Neuronal stem cell (in vitro differentiated cells): ENCODE results near the gene TUBB6.

Source experiments
- DNase-seq: peaks from one replicate; pipeline ENCODE4 v3.0.0-alpha.2; 2013; ENCODE audit warnings: low spot score
- H2AFZ ChIP-seq: one replicate; pipeline ENCODE4 v1.6.1; 2013; ENCODE audit warnings: mild to moderate bottlenecking, low read length, inconsistent platforms
- H2AK5ac ChIP-seq: 2 replicates; pipeline ENCODE4 v1.6.1; 2013; ENCODE audit warnings: low read depth, mild to moderate bottlenecking, inconsistent platforms, low read length, moderate library complexity, mixed read lengths
- H2BK120ac ChIP-seq: 2 replicates; pipeline ENCODE4 v1.6.1; 2013; ENCODE audit warnings: low read depth, mild to moderate bottlenecking, inconsistent platforms, low read length, moderate library complexity, mixed read lengths
- H2BK12ac ChIP-seq: one replicate; pipeline ENCODE4 v1.6.1; 2013; ENCODE audit warnings: low read length, inconsistent platforms
- H2BK15ac ChIP-seq: 2 replicates; pipeline ENCODE4 v1.6.1; 2013; ENCODE audit warnings: mild to moderate bottlenecking, low read length, inconsistent platforms, mixed read lengths
- H2BK5ac ChIP-seq: one replicate; pipeline ENCODE4 v1.6.1; 2013; ENCODE audit warnings: inconsistent platforms, mild to moderate bottlenecking, low read length, moderate library complexity
- H3K14ac ChIP-seq: one replicate; pipeline ENCODE4 v1.6.1; 2013; ENCODE audit warnings: low read length, inconsistent platforms
- H3K18ac ChIP-seq: 2 replicates; pipeline ENCODE4 v1.6.1; 2013; ENCODE audit warnings: low read length, inconsistent platforms
- H3K23ac ChIP-seq: 2 replicates; pipeline ENCODE4 v1.6.1; 2013; ENCODE audit warnings: low read depth, mild to moderate bottlenecking, mixed read lengths, low read length, inconsistent platforms; ENCODE audit not compliant: poor library complexity
- H3K27ac ChIP-seq: replicated peaks from 3 replicates; pipeline ENCODE4 v1.5.1; 2013; ENCODE audit warnings: low read length, inconsistent platforms
- H3K27me3 ChIP-seq, 3 experiments: 2 replicates each; pipeline ENCODE4 v1.6.1; 2013; ENCODE audit warnings: low read length in 3 of 3, mild to moderate bottlenecking in 2 of 3, inconsistent platforms in 1 of 3, low read depth in 1 of 3, mixed read lengths in 1 of 3, moderate library complexity in 1 of 3; ENCODE audit not compliant: control insufficient read depth in 3 of 3, insufficient read depth in 3 of 3
- H3K36me3 ChIP-seq, 2 donors: replicated peaks in 1 of 2; 2 replicates each; pipeline ENCODE4 v1.6.1; 2013; ENCODE audit warnings: low read length in 2 of 2; ENCODE audit not compliant: control insufficient read depth in 2 of 2, insufficient read depth in 2 of 2
- H3K4ac ChIP-seq: 2 replicates; pipeline ENCODE4 v1.6.1; 2013; ENCODE audit warnings: inconsistent platforms, mild to moderate bottlenecking, low read length, moderate library complexity
- H3K4me1 ChIP-seq, 2 donors: 1 replicate in 1 of 2; 2 replicates in 1 of 2; pipeline ENCODE4 v1.6.1; 2013; ENCODE audit warnings: low read length in 2 of 2, low read depth in 1 of 2; ENCODE audit not compliant: control insufficient read depth in 2 of 2, insufficient read depth in 1 of 2
- H3K4me2 ChIP-seq: one replicate; pipeline ENCODE4 v1.6.1; 2013; ENCODE audit warnings: mild to moderate bottlenecking, low read length, inconsistent platforms; ENCODE audit not compliant: insufficient read depth, poor library complexity, severe bottlenecking
- H3K4me3 ChIP-seq, 2 donors: 2 replicates each; pipeline ENCODE4 v1.5.1; 2013; ENCODE audit warnings: low read length in 2 of 2, mild to moderate bottlenecking in 2 of 2, inconsistent platforms in 1 of 2, moderate library complexity in 1 of 2
- H3K79me1 ChIP-seq: one replicate; pipeline ENCODE4 v1.6.1; 2013; ENCODE audit warnings: low read depth, mild to moderate bottlenecking, inconsistent platforms, low read length, moderate library complexity
- H3K9ac ChIP-seq: one replicate; pipeline ENCODE4 v1.6.1; 2013; ENCODE audit warnings: mild to moderate bottlenecking, low read depth, low read length, inconsistent platforms; ENCODE audit not compliant: poor library complexity
- H3K9me3 ChIP-seq, 2 donors: replicated peaks in 1 of 2; 2 replicates each; pipeline versions ENCODE3 to v1.6.1; 2013; ENCODE audit warnings: low read length in 2 of 2, mild to moderate bottlenecking in 2 of 2, inconsistent platforms in 1 of 2, low read depth in 1 of 2, mixed read lengths in 1 of 2, moderate library complexity in 1 of 2; ENCODE audit not compliant: control insufficient read depth in 2 of 2, insufficient read depth in 1 of 2
- H4K8ac ChIP-seq: one replicate; pipeline ENCODE4 v1.6.1; 2013; ENCODE audit warnings: low read depth, mild to moderate bottlenecking, inconsistent platforms, low read length, moderate library complexity
- H4K91ac ChIP-seq: one replicate; pipeline ENCODE4 v1.6.1; 2013; ENCODE audit warnings: low read length, low read depth, mild to moderate bottlenecking, inconsistent platforms; ENCODE audit not compliant: poor library complexity
- WGBS, 2 donors: extraction: QIAGEN DNeasy Blood & Tissue Kit; methylation state at CpG; one replicate each; pipeline ENCODE4 v1.1.7; 2013; ENCODE audit warnings: missing lambda C conversion rate in 2 of 2, mixed read lengths in 1 of 2; ENCODE audit not compliant: insufficient read length in 2 of 2, insufficient replicate concordance in 1 of 2; ENCODE audit errors: extremely low coverage in 2 of 2; 5-methylcytosine and 5-hydroxymethylcytosine counted together

The TUBB6 gene

GRCh38 chr18:12318334-12318697 is 10.3 kb downstream of the TUBB6 start:
- Histone ChIP-seq H3K9me3 (no peaks in the 10 kb centered on the region), H2BK12ac (no peak overlapping the region), H2AK5ac (no peak overlapping the region), H3K27ac (no peak overlapping the region), H3K9ac (no peak overlapping the region), H2BK5ac (no peak overlapping the region), H4K91ac (no peak overlapping the region), H3K4ac (no peak overlapping the region), H2AFZ (no peak overlapping the region), H3K4me1 (no peaks in the 10 kb centered on the region), H2BK120ac (no peak overlapping the region), H3K14ac (no peak overlapping the region), H3K27me3 (no peaks in the 10 kb centered on the region), H3K79me1 (peaks cover 2% of the 10 kb centered on the region), H3K4me2 (no peak overlapping the region), H3K18ac (no peak overlapping the region), H3K36me3 (peaks cover 3 to 90% of the 10 kb centered on the region in 2 donors), H4K8ac (no peak overlapping the region), H3K4me3 (no peak overlapping the region), H2BK15ac (no peak overlapping the region), H3K23ac (no peak overlapping the region)
- no CpG with 5 or more reads among the region's 5 CpGs for whole genome bisulfite sequencing, 2 donors
- no peak for DNase-seq

GRCh38 chr18:12318857-12319256 is 10.8 kb downstream of the TUBB6 start:
- Histone ChIP-seq H3K4ac (no peak overlapping the region), H2BK120ac (no peak overlapping the region), H3K23ac (no peak overlapping the region)

GRCh38 chr18:12321333-12321732 is 13.3 kb downstream of the TUBB6 start:
- no CpG with 5 or more reads among the region's 4 CpGs for WGBS, 2 donors
- Histone ChIP-seq H2BK15ac (no peak overlapping the region), H3K4me3 (no peak overlapping the region), H2BK120ac (no peak overlapping the region), H3K79me1 (peaks cover 4% of the 10 kb centered on the region), H3K4me1 (no peaks in the 10 kb centered on the region), H2AFZ (no peak overlapping the region), H2BK12ac (no peak overlapping the region), H3K4ac (no peak overlapping the region), H2AK5ac (no peak overlapping the region), H4K91ac (peak overlapping the region; percentile 79), H3K27me3 (no peaks in the 10 kb centered on the region), H4K8ac (peak overlapping the region; percentile 48), H3K4me2 (no peak overlapping the region), H3K23ac (no peak overlapping the region), H3K36me3 (peaks cover 18 to 87% of the 10 kb centered on the region in 2 donors), H3K9ac (peak overlapping the region; percentile 30), H3K14ac (no peak overlapping the region), H3K9me3 (peaks cover 0 to 5% of the 10 kb centered on the region in 2 donors), H3K18ac (no peak overlapping the region), H2BK5ac (no peak overlapping the region), H3K27ac (no peak overlapping the region)
- no peak for DNase-seq

More at GRCh38 chr18:12318857-12319256, 10.8 kb downstream of the TUBB6 start:
- H3K9ac ChIP-seq, result no peak overlapping the region
- no peak overlapping the region for H4K91ac ChIP-seq
- H3K27me3 ChIP-seq, result no peaks in the 10 kb centered on the region
- DNase-seq, result no peak
- no peak overlapping the region for H2BK15ac ChIP-seq
- H3K18ac ChIP-seq, result no peak overlapping the region
- no CpG with 5 or more reads among the region's 5 CpGs for WGBS, 2 donors
- no peaks in the 10 kb centered on the region for H3K4me1 ChIP-seq
- no peak overlapping the region for H2AFZ ChIP-seq
- no peak overlapping the region for H2AK5ac ChIP-seq
- H3K27ac ChIP-seq, result no peak overlapping the region
- no peaks in the 10 kb centered on the region for H3K9me3 ChIP-seq
- peaks cover 2% of the 10 kb centered on the region for H3K79me1 ChIP-seq
- no peak overlapping the region for H3K4me3 ChIP-seq
- no peak overlapping the region for H2BK5ac ChIP-seq
- no peak overlapping the region for H3K4me2 ChIP-seq
- no peak overlapping the region for H4K8ac ChIP-seq
- H3K14ac ChIP-seq, result no peak overlapping the region
- H3K36me3 ChIP-seq, result peaks cover 3 to 89% of the 10 kb centered on the region in 2 donors
- no peak overlapping the region for H2BK12ac ChIP-seq

DNA sequence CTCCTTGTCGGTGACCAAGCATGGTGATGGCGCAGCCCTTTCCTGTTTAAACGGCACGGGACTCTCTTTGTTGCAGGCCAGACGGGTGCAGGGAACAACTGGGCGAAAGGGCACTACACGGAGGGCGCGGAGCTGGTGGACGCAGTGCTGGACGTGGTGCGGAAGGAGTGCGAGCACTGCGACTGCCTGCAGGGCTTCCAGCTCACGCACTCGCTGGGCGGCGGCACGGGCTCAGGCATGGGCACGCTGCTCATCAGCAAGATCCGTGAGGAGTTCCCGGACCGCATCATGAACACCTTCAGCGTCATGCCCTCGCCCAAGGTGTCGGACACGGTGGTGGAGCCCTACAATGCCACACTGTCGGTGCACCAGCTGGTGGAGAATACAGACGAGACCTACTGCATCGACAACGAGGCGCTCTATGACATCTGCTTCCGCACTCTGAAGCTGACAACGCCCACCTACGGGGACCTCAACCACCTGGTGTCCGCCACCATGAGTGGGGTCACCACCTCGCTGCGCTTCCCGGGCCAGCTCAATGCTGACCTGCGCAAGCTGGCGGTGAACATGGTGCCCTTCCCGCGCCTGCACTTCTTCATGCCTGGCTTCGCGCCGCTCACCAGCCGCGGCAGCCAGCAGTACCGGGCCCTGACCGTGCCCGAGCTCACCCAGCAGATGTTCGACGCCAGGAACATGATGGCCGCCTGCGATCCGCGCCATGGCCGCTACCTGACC is 17.1 kb downstream of the TUBB6 start:
- no peak overlapping the region for H3K4me2 ChIP-seq
- peak overlapping the region in 1 of 2 donors; percentile 36 for H3K4me3 ChIP-seq
- H3K4me1 ChIP-seq, result peaks cover 0 to 4% of the 10 kb centered on the region in 2 donors
- no peak overlapping the region for H2AK5ac ChIP-seq
- H2BK5ac ChIP-seq, result peak overlapping the region; percentile 39
- no peak overlapping the region for H2AFZ ChIP-seq
- H3K9me3 ChIP-seq, result peaks cover 0 to 5% of the 10 kb centered on the region in 2 donors
- no peaks in the 10 kb centered on the region for H3K27me3 ChIP-seq
- no peak for DNase-seq
- WGBS, 2 donors, result no CpG with 5 or more reads among the region's 58 CpGs
- no peak overlapping the region for H3K27ac ChIP-seq
- no peak overlapping the region for H4K91ac ChIP-seq
- H3K18ac ChIP-seq, result peak overlapping the region; percentile 76
- H2BK15ac ChIP-seq, result no peak overlapping the region
- peak overlapping the region; percentile 21 for H3K14ac ChIP-seq
- H3K9ac ChIP-seq, result peak overlapping the region; percentile 70
- peak overlapping the region; percentile 65 for H4K8ac ChIP-seq
- H2BK120ac ChIP-seq, result no peak overlapping the region
- H3K23ac ChIP-seq, result peak overlapping the region; percentile 93
- no peak overlapping the region for H2BK12ac ChIP-seq
- H3K4ac ChIP-seq, result peak overlapping the region; percentile 11
- H3K79me1 ChIP-seq, result peaks cover 3% of the 10 kb centered on the region
- H3K36me3 ChIP-seq, result peaks cover 37 to 94% of the 10 kb centered on the region in 2 donors
